K562 (cell line): ENCODE results near the gene FMNL1. TPM values are rescaled to one million over a fixed set of nuclear protein-coding genes. Genes with fewer than 3 reads are reported as not detected.

Experiments
- ATAC-seq: fragments of 200-7000 bp; cut with Tn5 transposase; 3 replicates; pipeline ENCODE4 v1.9.1; 2020; ENCODE audit warnings: moderate library complexity
- BruUV-seq: library from RNA; stranded (reverse); fragments of 400-500 nt; replicated peaks from 2 replicates; lab custom pipeline; 2021; lab: Mats Ljungman, UMichigan
- CTCF ChIA-PET: fragments of 300-600 bp; formaldehyde crosslinking; extraction: SDS; loops from one replicate; lab custom pipeline; 2021; ENCODE audit warnings: low intra/inter-chr PET ratio; lab: Yijun Ruan, JAX
- POLR2A ChIA-PET: fragments of 300-600, 350-650 bp; sonication (Branson Sonifier 250); formaldehyde crosslinking; extraction: SDS; loops from one replicate; lab custom pipeline; 2021; ENCODE audit warnings: antibody characterized with exemption, inconsistent platforms; lab: Yijun Ruan, JAX
- DNase-seq, 4 experiments: peaks; one replicate each; pipeline versions ENCODE4 v3.0.0 to v3.0.0-alpha.2; 2011 to 2018; ENCODE audit warnings: low spot score in 3 of 4, mixed read lengths in 3 of 4; ENCODE audit errors: extremely low read depth in 1 of 4
- FAIRE-seq: peaks from 2 replicates; lab custom pipeline; 2011; peaks lifted over from hg19 to GRCh38; lab: Jason Lieb, UNC
- H2AFZ ChIP-seq: 2 replicates; pipeline ENCODE4 v1.6.0; 2011; ENCODE audit warnings: low read depth, low read length, control low read depth, inconsistent platforms
- H3K27ac ChIP-seq: fragments of 200-600 bp; 3 replicates; pipeline ENCODE4 v1.8.0; 2011; ENCODE audit warnings: low read depth, mild to moderate bottlenecking, control low read depth, inconsistent platforms, low read length, moderate library complexity, mixed read lengths; ENCODE audit errors: extremely low read depth
- H3K27me3 ChIP-seq, 2 experiments: fragments of 300-600 bp in 1 of 2; 2 replicates in 1 of 2; 3 replicates in 1 of 2; pipeline versions ENCODE4 v1.6.0 to v1.8.0; 2011; ENCODE audit warnings: inconsistent platforms in 2 of 2, low read length in 2 of 2, mild to moderate bottlenecking in 1 of 2, mixed read lengths in 1 of 2, moderate library complexity in 1 of 2; ENCODE audit not compliant: control insufficient read depth in 2 of 2, insufficient read depth in 2 of 2
- H3K36me3 ChIP-seq: fragments of 300-600 bp; 3 replicates; pipeline ENCODE4 v1.8.0; 2011; ENCODE audit warnings: mild to moderate bottlenecking, low read length, inconsistent platforms; ENCODE audit not compliant: control insufficient read depth, insufficient read depth
- H3K4me1 ChIP-seq, 2 experiments: fragments of 200-600 bp in 1 of 2; replicated peaks in 1 of 2; 2 replicates in 1 of 2; 3 replicates in 1 of 2; pipeline versions ENCODE4 v1.5.1 to v1.8.0; 2011; ENCODE audit warnings: inconsistent platforms in 2 of 2, low read length in 2 of 2, mild to moderate bottlenecking in 1 of 2, mixed read lengths in 1 of 2, moderate library complexity in 1 of 2; ENCODE audit not compliant: control insufficient read depth in 2 of 2, insufficient read depth in 2 of 2
- H3K4me2 ChIP-seq: 2 replicates; pipeline ENCODE4 v1.6.1; 2011; ENCODE audit warnings: low read length, control low read depth, inconsistent platforms, mixed read lengths; ENCODE audit not compliant: insufficient read depth
- H3K4me3 ChIP-seq: fragments of 200-600 bp; sonication (generic), shearing (Covaris generic); 2 replicates; pipeline ENCODE4 v1.5.1; 2016; ENCODE audit warnings: control low read depth, inconsistent platforms
- H3K79me2 ChIP-seq: fragments of 200-600 bp; 3 replicates; pipeline ENCODE4 v1.8.0; 2011; ENCODE audit warnings: low read length, inconsistent platforms; ENCODE audit not compliant: control insufficient read depth, insufficient read depth
- H3K9ac ChIP-seq, 2 experiments: 2 replicates each; pipeline versions ENCODE4 v1.6.0 to v1.6.1; 2011; ENCODE audit warnings: low read depth in 2 of 2, low read length in 2 of 2, control low read depth in 1 of 2, inconsistent platforms in 1 of 2, mild to moderate bottlenecking in 1 of 2, mixed read lengths in 1 of 2; ENCODE audit not compliant: insufficient read depth in 1 of 2
- H3K9me1 ChIP-seq: one replicate; pipeline ENCODE4 v1.6.0; 2011; ENCODE audit warnings: inconsistent platforms, mild to moderate bottlenecking, low read length, moderate library complexity; ENCODE audit not compliant: control insufficient read depth, insufficient read depth
- H3K9me3 ChIP-seq: replicated peaks from 2 replicates; pipeline ENCODE4 v1.5.1; 2011; ENCODE audit warnings: low read depth, low read length, inconsistent platforms; ENCODE audit not compliant: control insufficient read depth, insufficient read depth
- H4K20me1 ChIP-seq: replicated peaks from 2 replicates; pipeline ENCODE4 v1.6.1; 2011; ENCODE audit warnings: low read length, inconsistent platforms, mixed read lengths; ENCODE audit not compliant: control insufficient read depth, insufficient read depth
- CTCF ChIP-seq, 3 experiments: IDR thresholded peaks in 2 of 3; conservative IDR thresholded peaks in 1 of 3; 2 replicates each; pipeline ENCODE4 v1.5.1; 2011 to 2012; ENCODE audit warnings: low read length in 3 of 3, mild to moderate bottlenecking in 3 of 3, control low read depth in 2 of 3, improper control_type of control experiment in 1 of 3, inconsistent platforms in 1 of 3, low read depth in 1 of 3, mixed read lengths in 1 of 3, moderate library complexity in 1 of 3; ENCODE audit not compliant: insufficient read depth in 2 of 3
- EGR1 ChIP-seq: fragments of 450-650 bp; conservative IDR thresholded peaks from 2 replicates; pipeline ENCODE4 v1.6.1; 2017; ENCODE audit warnings: mild to moderate bottlenecking
- ILF3 ChIP-seq: fragments of 450-650 bp; IDR thresholded peaks from 2 replicates; pipeline ENCODE4 v1.6.1; 2018; ENCODE audit warnings: antibody characterized with exemption, mild to moderate bottlenecking, moderate library complexity, borderline replicate concordance
- MAX ChIP-seq: sonication (generic); formaldehyde crosslinking; IDR thresholded peaks from 2 replicates; pipeline ENCODE4 v1.9.0; 2022; ENCODE audit warnings: mild to moderate bottlenecking, missing genetic modification reagents
- ZBTB33 ChIP-seq: sonication (generic); formaldehyde crosslinking; IDR thresholded peaks from 2 replicates; pipeline ENCODE4 v1.8.1; 2023; ENCODE audit warnings: mild to moderate bottlenecking, missing genetic modification reagents
- WGBS: fragments of 100-300 bp; shearing (Covaris generic); methylation state at CpG from one replicate; pipeline ENCODE4 v1.1.6; 2016; ENCODE audit warnings: low coverage, mixed read lengths; ENCODE audit not compliant: insufficient coverage; ENCODE audit errors: missing lambda C conversion rate; 5-methylcytosine and 5-hydroxymethylcytosine counted together
- in situ Hi-C: fragments of 300-500 bp; cut with MboI; formaldehyde crosslinking; loops from 4 replicates; pipeline ENCODE4 v1.15.0; 2018; ENCODE audit warnings: inconsistent platforms, mixed read lengths
- intact Hi-C: fragments of 100-400 bp; cut with micrococcal nuclease; formaldehyde crosslinking; loops from 2 replicates; pipeline ENCODE4 v1.14.2; 2022
- polyA plus RNA-seq, 8 experiments: library from polyadenylated mRNA; depleted of rRNA in 4 of 8; stranded (reverse) in 5 of 8; unstranded in 3 of 8; fragments of >200 nt; fragmentation: Nextera tagmentation in 2 of 8; fragmentation: Illumina TruSeq in 1 of 8; extraction: Ambion mirVana in 2 of 8; extraction: Trizol in 1 of 8; gene quantifications; 2 replicates each; pipeline versions ENCODE4 v1.2.1 to v1.2.3, GENCODE V29; 2011 to 2014; ENCODE audit warnings: inconsistent platforms in 1 of 8, missing spikeins in 1 of 8
- total RNA-seq, 7 experiments: library from RNA; depleted of rRNA in 6 of 7; stranded (reverse); fragments of >200 nt in 6 of 7; fragmentation: Illumina TruSeq in 2 of 7; extraction: Trizol in 2 of 7; gene quantifications; 2 replicates each; pipeline versions ENCODE4 v1.2.1 to v1.2.3, GENCODE V29; 2011 to 2021; ENCODE audit warnings: low replicate concordance in 1 of 7

The FMNL1 gene
- total and polyA plus RNA-seq, 9 of the 15 experiments (the other 6 are each of a cell fraction or from before 2014, with no cell fraction given), result 0.70 to 36.6 (median 7.7) TPM

- peak; percentile 16; the same call in 1 of the 3 replicates for ATAC-seq
Measured at GRCh38 chr17:45256114-45256966, 34.7 kb downstream of the FMNL1 start.

More at GRCh38 chr17:45256114-45256966, 34.7 kb downstream of the FMNL1 start:
- Histone ChIP-seq H3K4me1 (peaks cover 35 to 55% of the 10 kb centered on the region in 2 experiments), H3K9ac (peak overlapping the region in 1 of 2 experiments; percentile 24; a peak in 2 of 4 replicates), H2AFZ (no peak overlapping the region), H3K4me2 (no peak overlapping the region), H3K4me3 (no peak overlapping the region), H3K9me1 (no peaks in the 10 kb centered on the region), H3K36me3 (peaks cover 4% of the 10 kb centered on the region; the same call in 1 of the 3 replicates), H3K79me2 (peaks cover 7% of the 10 kb centered on the region; the same call in 2 of the 3 replicates), H3K9me3 (no peaks in the 10 kb centered on the region), H3K27ac (no peak overlapping the region)
- intact Hi-C loops, result no loop called here
- TF ChIP-seq MAX, result 0 out of 2 replicates have a peak, but pooled peaks have one; percentile 21
- no peak for TF ChIP-seq ILF3
- TF ChIP-seq CTCF (IDR thresholded peaks at IDR 0.05 in 2 of 3, conservative IDR thresholded peaks at IDR 0.05 in 1 of 3; ENCODE audit: insufficient read depth in 2 of 3, low read depth in 1 of 3, low read length in 3 of 3), result peak in 2 of 3 experiments; percentile 24 to 29; a peak in 2 of 6 replicates
- TF ChIP-seq EGR1, result peak; percentile 83
- peak; percentile 76 for TF ChIP-seq ZBTB33 (CRISPR knock-in tag)
- TF ChIP-seq, all 486 proteins: peak for 4
- Histone ChIP-seq H3K27me3 (no peaks in the 10 kb centered on the region), H4K20me1 (no peaks in the 10 kb centered on the region)
- FAIRE-seq, result no peak
- DNase-seq, result peak; percentile 27 to 57 (median 50)
- in situ Hi-C loops, result no loop called here
- CTCF ChIA-PET, result no interaction called here
- BruUV-seq, result no TSS peak
- 75% methylated on average over 12 of the region's 14 CpGs for WGBS
- POLR2A ChIA-PET, result interaction anchor here (0.6 to 2.1 kb wide), 7 partner anchors 9 to 641 kb away, joined by 3 to 5 read pairs (median 4); partner anchors contain the start of gene HEXIM1
